Measurements from ENCODE around the gene HTRA2.
A peak's percentile ranks its signal among the peaks of the same experiment; 100 is the strongest.

Gene HTRA2

GRCh38 chr2:74566076-74566753 is 36.5 kb downstream of the HTRA2 start:
- DNase-seq: no peak

- DNase-seq: no peak
Observed at GRCh38 chr2:74566754-74567085, 37.0 kb downstream of the HTRA2 start.

- DNase-seq: no peak
Observed at GRCh38 chr2:74567881-74568280, 38.1 kb downstream of the HTRA2 start.

- no peak for DNase-seq
Observed at GRCh38 chr2:74569686-74570085, 40.0 kb downstream of the HTRA2 start.

GRCh38 chr2:74571058-74571457 is 41.3 kb downstream of the HTRA2 start:
- no peak for DNase-seq

GRCh38 chr2:74572178-74572925 is 42.6 kb downstream of the HTRA2 start:
- no peak for DNase-seq

- DNase-seq: no peak
Observed at GRCh38 chr2:74573747-74574562, 44.2 kb downstream of the HTRA2 start.

GRCh38 chr2:74575320-74575719 is 45.6 kb downstream of the HTRA2 start:
- DNase-seq: peak; percentile 11

- no peak for DNase-seq
Observed at GRCh38 chr2:74576211-74576862, 46.6 kb downstream of the HTRA2 start.

GRCh38 chr2:74576863-74577229 is 47.1 kb downstream of the HTRA2 start:
- DNase-seq: no peak

- no peak for DNase-seq
Observed at GRCh38 chr2:74577448-74577847, 47.7 kb downstream of the HTRA2 start.

GRCh38 chr2:74578408-74578807 is 48.7 kb downstream of the HTRA2 start:
- DNase-seq: no peak

GRCh38 chr2:74581463-74581862 is 51.7 kb downstream of the HTRA2 start:
- no peak for DNase-seq

- DNase-seq: no peak
Observed at GRCh38 chr2:74582184-74582583, 52.5 kb downstream of the HTRA2 start.
